Glutamatergic neuron (in vitro differentiated cells): ENCODE results near the gene RAPGEF2. TPM values are rescaled to one million over a fixed set of nuclear protein-coding genes. Genes with fewer than 3 reads are reported as not detected.

Experiments
- DNase-seq: peaks from one replicate; pipeline ENCODE4 v3.0.0; 2022
- H3K27ac Mint-ChIP-seq: one replicate; pipeline ENCODE4 v1.8.0; 2020; ENCODE audit warnings: mild to moderate bottlenecking, mixed read lengths, inconsistent platforms; ENCODE audit not compliant: unreplicated experiment
- H3K27me3 Mint-ChIP-seq: one replicate; pipeline ENCODE4 v1.8.0; 2020; ENCODE audit warnings: mild to moderate bottlenecking, moderate library complexity, mixed read lengths, inconsistent platforms; ENCODE audit not compliant: unreplicated experiment
- H3K36me3 Mint-ChIP-seq: one replicate; pipeline ENCODE4 v1.8.0; 2020; ENCODE audit warnings: mild to moderate bottlenecking, mixed read lengths, inconsistent platforms; ENCODE audit not compliant: unreplicated experiment
- H3K4me1 Mint-ChIP-seq: one replicate; pipeline ENCODE4 v1.8.0; 2020; ENCODE audit warnings: mild to moderate bottlenecking, low read depth, mixed read lengths, inconsistent platforms; ENCODE audit not compliant: unreplicated experiment
- H3K4me3 Mint-ChIP-seq: one replicate; pipeline ENCODE4 v1.8.0; 2020; ENCODE audit warnings: mild to moderate bottlenecking, mixed read lengths, inconsistent platforms; ENCODE audit not compliant: unreplicated experiment
- H3K9me3 Mint-ChIP-seq: one replicate; pipeline ENCODE4 v1.8.0; 2020; ENCODE audit warnings: mild to moderate bottlenecking, moderate library complexity, mixed read lengths, inconsistent platforms; ENCODE audit not compliant: unreplicated experiment
- CTCF ChIP-seq: fragments of 200-600 bp; sonication (generic); IDR thresholded peaks from one replicate; pipeline ENCODE4 v1.5.0; 2021; ENCODE audit not compliant: partially characterized antibody, unreplicated experiment
- total RNA-seq: library from RNA; stranded (reverse); fragmentation: NEBNext Ultra II Directional; extraction: Animal tissue kit (Norgen Biotek cat#: 25700); gene quantifications from one replicate; pipeline ENCODE4 v1.2.1, GENCODE V29; 2021; ENCODE audit not compliant: unreplicated experiment

Gene RAPGEF2
- total RNA-seq, 1 donor from 2014 or later = 58.4 TPM

- peaks cover 26% of the 10 kb centered on the region for H3K4me1 Mint-ChIP-seq
- no peak for DNase-seq
- H3K9me3 Mint-ChIP-seq = peaks cover 1% of the 10 kb centered on the region
- no peak for TF ChIP-seq CTCF
- H3K36me3 Mint-ChIP-seq = no peaks in the 10 kb centered on the region
- H3K4me3 Mint-ChIP-seq = peak overlapping the region; percentile 52
- H3K27me3 Mint-ChIP-seq = peaks cover 2% of the 10 kb centered on the region
- peak overlapping the region; percentile 91 for H3K27ac Mint-ChIP-seq
Observed at GRCh38 chr4:159141193-159141592, 38.3 kb downstream of the RAPGEF2 start.

GRCh38 chr4:159142241-159142640 lies 39.4 kb downstream of the RAPGEF2 start:
- Mint-ChIP-seq H3K36me3 (no peaks in the 10 kb centered on the region), H3K9me3 (peaks cover 1% of the 10 kb centered on the region), H3K27me3 (peaks cover 2% of the 10 kb centered on the region), H3K4me1 (peaks cover 20% of the 10 kb centered on the region), H3K27ac (peak overlapping the region; percentile 89), H3K4me3 (peak overlapping the region; percentile 28)
- no peak for TF ChIP-seq CTCF
- no peak for DNase-seq

- Mint-ChIP-seq H3K27me3 (peaks cover 2% of the 10 kb centered on the region), H3K4me1 (peaks cover 17% of the 10 kb centered on the region), H3K9me3 (peaks cover 1% of the 10 kb centered on the region), H3K36me3 (no peaks in the 10 kb centered on the region), H3K27ac (no peak overlapping the region), H3K4me3 (no peak overlapping the region)
- DNase-seq = no peak
- no peak for TF ChIP-seq CTCF
Observed at GRCh38 chr4:159142681-159143384, 40.0 kb downstream of the RAPGEF2 start.

- Mint-ChIP-seq H3K9me3 (peaks cover 1% of the 10 kb centered on the region), H3K27me3 (peaks cover 2% of the 10 kb centered on the region), H3K36me3 (no peaks in the 10 kb centered on the region), H3K4me1 (peaks cover 15% of the 10 kb centered on the region), H3K4me3 (no peak overlapping the region), H3K27ac (peak overlapping the region; percentile 24)
- no peak for TF ChIP-seq CTCF
- DNase-seq = no peak
Observed at GRCh38 chr4:159143687-159144086, 40.8 kb downstream of the RAPGEF2 start.

- Mint-ChIP-seq H3K4me3 (no peak overlapping the region), H3K9me3 (peaks cover 1% of the 10 kb centered on the region), H3K4me1 (peaks cover 11% of the 10 kb centered on the region), H3K27me3 (no peaks in the 10 kb centered on the region), H3K27ac (no peak overlapping the region), H3K36me3 (no peaks in the 10 kb centered on the region)
- DNase-seq = no peak
- no peak for TF ChIP-seq CTCF
Observed at GRCh38 chr4:159144112-159144694, 41.3 kb downstream of the RAPGEF2 start.
